T-helper 1 cell treated with Interleukin-12 subunit alpha and Interleukin-12 subunit beta and Interleukin-4 antibody, amounts not matched to agents 30 μg/mL and 1 μg/mL, for 36 hours (primary cell): ENCODE data around the gene GSC2.

Source experiments
- H3K27ac Mint-ChIP-seq: one replicate; pipeline ENCODE4 v1.8.0; 2021; ENCODE audit warnings: mild to moderate bottlenecking, mixed read lengths
- H3K27me3 Mint-ChIP-seq: one replicate; pipeline ENCODE4 v1.8.0; 2021; ENCODE audit warnings: low read depth, mixed read lengths
- H3K36me3 Mint-ChIP-seq: one replicate; pipeline ENCODE4 v1.8.0; 2021; ENCODE audit warnings: low read depth, mixed read lengths
- H3K4me1 Mint-ChIP-seq: one replicate; pipeline ENCODE4 v1.8.0; 2021; ENCODE audit warnings: low read depth, mixed read lengths
- H3K4me3 Mint-ChIP-seq: one replicate; pipeline ENCODE4 v1.8.0; 2021; ENCODE audit warnings: mild to moderate bottlenecking, moderate library complexity, mixed read lengths
- H3K9me3 Mint-ChIP-seq: one replicate; pipeline ENCODE4 v1.8.0; 2021; ENCODE audit warnings: mixed read lengths

GSC2 gene

DNA sequence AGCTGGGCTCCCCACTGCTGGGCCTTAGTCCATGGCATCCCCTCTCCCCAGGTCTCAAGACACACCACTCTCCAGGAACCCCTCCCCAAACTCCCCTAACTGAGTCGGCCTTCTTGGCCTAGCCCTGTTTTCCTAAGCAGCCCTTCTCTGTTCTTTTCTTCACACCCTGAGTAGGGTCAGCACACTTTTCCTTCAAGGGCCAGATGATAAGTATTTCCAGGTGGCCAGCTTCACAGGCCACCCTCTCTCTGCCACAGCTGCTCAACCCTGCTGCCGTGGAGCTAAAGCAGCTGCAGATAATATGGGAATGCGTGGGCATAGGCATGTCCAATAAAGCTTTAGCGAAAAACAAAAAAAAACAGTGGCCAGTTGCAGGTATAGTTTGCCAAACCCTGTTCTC is 51.9 kb downstream of the GSC2 start:
- peaks cover 7% of the 10 kb centered on the region for H3K36me3 Mint-ChIP-seq
- H3K27me3 Mint-ChIP-seq, result no peaks in the 10 kb centered on the region
- H3K27ac Mint-ChIP-seq, result no peak overlapping the region
- no peak overlapping the region for H3K4me3 Mint-ChIP-seq
- peaks cover 6% of the 10 kb centered on the region for H3K4me1 Mint-ChIP-seq
- no peaks in the 10 kb centered on the region for H3K9me3 Mint-ChIP-seq

GRCh38 chr22:19097518-19097917 is 52.6 kb downstream of the GSC2 start:
- H3K27ac Mint-ChIP-seq, result no peak overlapping the region
- no peaks in the 10 kb centered on the region for H3K9me3 Mint-ChIP-seq
- peaks cover 6% of the 10 kb centered on the region for H3K4me1 Mint-ChIP-seq
- no peaks in the 10 kb centered on the region for H3K27me3 Mint-ChIP-seq
- H3K36me3 Mint-ChIP-seq, result peaks cover 9% of the 10 kb centered on the region
- H3K4me3 Mint-ChIP-seq, result no peak overlapping the region
